SU-DHL-6 (cell line): Measurements from ENCODE around the gene RPS6KA2.

Experiments used
- EZH2phosphoT487 ChIP-seq: fragments of 200-600 bp; sonication (generic), shearing (Covaris generic); conservative IDR thresholded peaks from 2 replicates; pipeline ENCODE4 v1.6.1; 2018; ENCODE audit warnings: mild to moderate bottlenecking, antibody characterized with exemption, low read length, moderate library complexity, mixed read lengths
- TF ChIP-seq, protein P1 (sequence below): fragments of 200-600 bp; sonication (generic); IDR thresholded peaks from one replicate; pipeline ENCODE4 v1.5.1; 2017; ENCODE audit warnings: antibody characterized with exemption, mild to moderate bottlenecking, low read length, moderate library complexity; ENCODE audit not compliant: insufficient read depth, poor library complexity, severe bottlenecking

DNA sequence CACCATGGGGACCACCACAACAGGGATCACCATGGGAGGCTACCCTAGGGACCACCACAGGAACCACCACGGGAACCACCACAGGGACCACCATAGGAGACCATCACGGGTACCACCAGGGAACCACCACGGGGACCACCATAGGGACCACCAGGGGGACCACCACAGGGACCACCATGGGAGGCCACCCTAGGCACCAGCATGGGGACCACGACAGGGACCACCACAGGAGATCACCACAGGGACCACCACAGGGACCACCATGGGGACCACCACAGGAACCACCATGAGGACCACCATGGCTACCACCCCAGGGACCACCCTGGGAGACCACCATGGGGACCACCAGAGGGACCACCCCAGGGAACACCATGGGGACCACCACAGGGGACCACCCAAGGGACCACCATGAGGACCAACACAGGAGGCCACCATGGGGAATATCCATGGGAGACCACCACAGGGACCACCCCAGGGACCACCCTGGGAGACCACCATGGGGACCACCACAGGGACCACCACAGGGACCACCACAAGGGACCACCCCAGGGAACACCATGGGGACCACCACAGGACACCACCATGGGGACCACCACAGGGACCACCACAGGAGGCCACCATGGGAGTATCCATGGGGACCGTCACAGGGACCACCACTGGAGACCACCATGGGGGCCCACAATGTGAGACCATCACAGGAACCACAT lies 176.7 kb downstream of the RPS6KA2 start:
- TF ChIP-seq, protein P1, sequence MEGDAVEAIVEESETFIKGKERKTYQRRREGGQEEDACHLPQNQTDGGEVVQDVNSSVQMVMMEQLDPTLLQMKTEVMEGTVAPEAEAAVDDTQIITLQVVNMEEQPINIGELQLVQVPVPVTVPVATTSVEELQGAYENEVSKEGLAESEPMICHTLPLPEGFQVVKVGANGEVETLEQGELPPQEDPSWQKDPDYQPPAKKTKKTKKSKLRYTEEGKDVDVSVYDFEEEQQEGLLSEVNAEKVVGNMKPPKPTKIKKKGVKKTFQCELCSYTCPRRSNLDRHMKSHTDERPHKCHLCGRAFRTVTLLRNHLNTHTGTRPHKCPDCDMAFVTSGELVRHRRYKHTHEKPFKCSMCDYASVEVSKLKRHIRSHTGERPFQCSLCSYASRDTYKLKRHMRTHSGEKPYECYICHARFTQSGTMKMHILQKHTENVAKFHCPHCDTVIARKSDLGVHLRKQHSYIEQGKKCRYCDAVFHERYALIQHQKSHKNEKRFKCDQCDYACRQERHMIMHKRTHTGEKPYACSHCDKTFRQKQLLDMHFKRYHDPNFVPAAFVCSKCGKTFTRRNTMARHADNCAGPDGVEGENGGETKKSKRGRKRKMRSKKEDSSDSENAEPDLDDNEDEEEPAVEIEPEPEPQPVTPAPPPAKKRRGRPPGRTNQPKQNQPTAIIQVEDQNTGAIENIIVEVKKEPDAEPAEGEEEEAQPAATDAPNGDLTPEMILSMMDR, result no peak
- TF ChIP-seq EZH2phosphoT487, result no peak
